SK-N-SH (cell line): ENCODE results near the gene PTCD1. TPM values are rescaled to one million over a fixed set of nuclear protein-coding genes. Genes with fewer than 3 reads are reported as not detected.

Experiments
- CTCF ChIA-PET: fragments of 300-600, 350-600 bp; formaldehyde crosslinking; extraction: SDS; loops from one replicate; lab custom pipeline; 2021; lab: Yijun Ruan, JAX
- POLR2A ChIA-PET: fragments of 350-600 bp; sonication (Branson Sonifier 250); formaldehyde crosslinking; extraction: SDS; loops from one replicate; lab custom pipeline; 2020; ENCODE audit warnings: antibody characterized with exemption, inconsistent platforms; lab: Yijun Ruan, JAX
- DNase-seq: peaks from one replicate; pipeline ENCODE4 v3.0.0; 2012
- H2AFZ ChIP-seq: fragments of 200-600 bp; sonication (generic); 2 replicates; pipeline ENCODE4 v1.8.1; 2016; ENCODE audit warnings: antibody characterized with exemption, mild to moderate bottlenecking, low read depth
- H3F3A ChIP-seq: fragments of 200-600 bp; sonication (generic); replicated peaks from 2 replicates; pipeline ENCODE3; 2016; ENCODE audit warnings: antibody characterized with exemption, mild to moderate bottlenecking; ENCODE audit not compliant: insufficient read depth
- H3K27ac ChIP-seq, 2 experiments: fragments of 200-500 bp in 1 of 2; fragments of 200-600 bp in 1 of 2; sonication (Bioruptor generic) in 1 of 2; sonication (generic), shearing (Covaris generic) in 1 of 2; 2 replicates each; pipeline versions ENCODE4 v1.5.1 to v1.6.1; 2014 to 2016; ENCODE audit warnings: low read depth in 2 of 2, inconsistent platforms in 1 of 2, low read length in 1 of 2, mild to moderate bottlenecking in 1 of 2, mixed read lengths in 1 of 2
- H3K27me3 ChIP-seq: fragments of 200-600 bp; sonication (generic), shearing (Covaris generic); 2 replicates; pipeline ENCODE4 v1.6.1; 2016; ENCODE audit warnings: mixed run types; ENCODE audit not compliant: insufficient read depth
- H3K36me3 ChIP-seq, 2 experiments: fragments of 200-500 bp in 1 of 2; fragments of 200-600 bp in 1 of 2; sonication (Bioruptor generic) in 1 of 2; sonication (generic) in 1 of 2; replicated peaks in 1 of 2; 2 replicates each; pipeline versions ENCODE3 to v1.5.1; 2014 to 2016; ENCODE audit warnings: low read length in 1 of 2, mild to moderate bottlenecking in 1 of 2; ENCODE audit not compliant: insufficient read depth in 2 of 2, control insufficient read depth in 1 of 2
- H3K4me1 ChIP-seq, 2 experiments: fragments of 200-500 bp in 1 of 2; fragments of 200-600 bp in 1 of 2; sonication (Bioruptor generic) in 1 of 2; sonication (generic), shearing (Covaris generic) in 1 of 2; 2 replicates each; pipeline versions ENCODE4 v1.5.1 to v1.6.1; 2014 to 2016; ENCODE audit warnings: low read depth in 1 of 2, low read length in 1 of 2, mixed run types in 1 of 2; ENCODE audit not compliant: insufficient read depth in 2 of 2, control insufficient read depth in 1 of 2
- H3K4me2 ChIP-seq: fragments of 200-600 bp; sonication (generic), shearing (Covaris generic); 2 replicates; pipeline ENCODE4 v1.6.1; 2017; ENCODE audit warnings: mixed run types
- H3K4me3 ChIP-seq, 2 experiments: fragments of 200-500 bp in 1 of 2; fragments of 200-600 bp in 1 of 2; sonication (Bioruptor generic) in 1 of 2; sonication (generic), shearing (Covaris generic) in 1 of 2; 2 replicates each; pipeline versions ENCODE4 v1.5.1 to v1.8.1; 2014 to 2016; ENCODE audit warnings: low read depth in 2 of 2, inconsistent platforms in 1 of 2, low read length in 1 of 2, mild to moderate bottlenecking in 1 of 2, mixed read lengths in 1 of 2, moderate library complexity in 1 of 2
- H3K79me2 ChIP-seq: fragments of 200-600 bp; sonication (generic); 2 replicates; pipeline ENCODE4 v1.8.1; 2017; ENCODE audit warnings: mild to moderate bottlenecking; ENCODE audit not compliant: insufficient read depth
- H3K9ac ChIP-seq: fragments of 200-600 bp; sonication (generic); 2 replicates; pipeline ENCODE4 v1.6.1; 2017; ENCODE audit warnings: mixed run types
- H3K9me2 ChIP-seq: fragments of 200-600 bp; sonication (generic); 2 replicates; pipeline ENCODE4 v1.6.1; 2017; ENCODE audit warnings: mixed run types
- H3K9me3 ChIP-seq: fragments of 200-600 bp; sonication (generic); 2 replicates; pipeline ENCODE4 v1.6.1; 2017; ENCODE audit warnings: mixed run types, mild to moderate bottlenecking, moderate library complexity
- H4K20me1 ChIP-seq: fragments of 200-600 bp; sonication (generic); 2 replicates; pipeline ENCODE4 v1.6.1; 2017; ENCODE audit warnings: mild to moderate bottlenecking, mixed run types; ENCODE audit not compliant: insufficient read depth
- CHD2 ChIP-seq: fragments of 150-350 bp; IDR thresholded peaks from 2 replicates; pipeline ENCODE4 v1.6.1; 2018; ENCODE audit warnings: low read length; ENCODE audit not compliant: partially characterized antibody
- ELF1 ChIP-seq: IDR thresholded peaks from 2 replicates; pipeline ENCODE4 v1.4.0; 2012
- FOSL2 ChIP-seq: IDR thresholded peaks from 2 replicates; pipeline ENCODE4 v1.4.0; 2012; ENCODE audit warnings: low read depth, mild to moderate bottlenecking, moderate library complexity, borderline replicate concordance
- FOXM1 ChIP-seq: IDR thresholded peaks from 2 replicates; pipeline ENCODE4 v1.4.0; 2012; ENCODE audit warnings: low read depth, mild to moderate bottlenecking
- MAX ChIP-seq: IDR thresholded peaks from 2 replicates; pipeline ENCODE4 v1.4.0; 2012; ENCODE audit warnings: low read depth
- MXI1 ChIP-seq: IDR thresholded peaks from 2 replicates; pipeline ENCODE4 v1.6.1; 2012; ENCODE audit warnings: mild to moderate bottlenecking, low read depth, low read length, improper control_type of control experiment
- NFIC ChIP-seq: IDR thresholded peaks from 2 replicates; pipeline ENCODE4 v1.4.0; 2012; ENCODE audit warnings: borderline replicate concordance
- POLR2AphosphoS5 ChIP-seq: IDR thresholded peaks from 2 replicates; pipeline ENCODE4 v1.6.1; 2012; ENCODE audit warnings: low read depth, low read length
- RCOR1 ChIP-seq: fragments of 150-350 bp; IDR thresholded peaks from 2 replicates; pipeline ENCODE4 v1.6.1; 2017; ENCODE audit warnings: antibody characterized with exemption, low read length
- RFX5 ChIP-seq: IDR thresholded peaks from 2 replicates; pipeline ENCODE4 v1.6.1; 2012; ENCODE audit warnings: mild to moderate bottlenecking, improper control_type of control experiment, low read length
- SIN3A ChIP-seq: IDR thresholded peaks from 2 replicates; pipeline ENCODE4 v1.6.1; 2012; ENCODE audit warnings: low read depth, mild to moderate bottlenecking, low read length, moderate library complexity, borderline replicate concordance
- TAF1 ChIP-seq: IDR thresholded peaks from 2 replicates; pipeline ENCODE4 v1.6.1; 2012; ENCODE audit warnings: low read depth, mild to moderate bottlenecking, low read length, moderate library complexity, borderline replicate concordance
- TEAD4 ChIP-seq: IDR thresholded peaks from 2 replicates; pipeline ENCODE4 v1.4.0; 2012; ENCODE audit warnings: mild to moderate bottlenecking, borderline replicate concordance; ENCODE audit not compliant: insufficient read depth
- YY1 ChIP-seq: IDR thresholded peaks from 2 replicates; pipeline ENCODE4 v1.4.0; 2012; ENCODE audit warnings: low read depth, mild to moderate bottlenecking
- WGBS: methylation state at CpG from one replicate; pipeline ENCODE4 v1.1.6; 2017; ENCODE audit warnings: low lambda C conversion rate; 5-methylcytosine and 5-hydroxymethylcytosine counted together
- polyA plus RNA-seq, 3 experiments: library from polyadenylated mRNA; depleted of rRNA; stranded (reverse); fragments of >200 nt; gene quantifications; 2 replicates each; pipeline ENCODE4 v1.2.3, GENCODE V29; 2012
- TF ChIP-seq, protein P1 (sequence below): IDR thresholded peaks from 2 replicates; pipeline ENCODE4 v1.4.0; 2012; ENCODE audit warnings: low read depth, borderline replicate concordance
- TF ChIP-seq, protein P2 (sequence below): IDR thresholded peaks from 2 replicates; pipeline ENCODE4; 2012
- TF ChIP-seq, protein P3 (sequence below): fragments of 200-600 bp; sonication (generic); IDR thresholded peaks from 2 replicates; pipeline ENCODE4 v1.6.1; 2017; ENCODE audit warnings: antibody characterized with exemption, mild to moderate bottlenecking, moderate library complexity

PTCD1 gene
- polyA plus RNA-seq, 1 of the 3 experiments (the other 2 are of a cell fraction), result 8.2 TPM

- TF ChIP-seq POLR2AphosphoS5, result peak; percentile 99
- TF ChIP-seq, protein P1, sequence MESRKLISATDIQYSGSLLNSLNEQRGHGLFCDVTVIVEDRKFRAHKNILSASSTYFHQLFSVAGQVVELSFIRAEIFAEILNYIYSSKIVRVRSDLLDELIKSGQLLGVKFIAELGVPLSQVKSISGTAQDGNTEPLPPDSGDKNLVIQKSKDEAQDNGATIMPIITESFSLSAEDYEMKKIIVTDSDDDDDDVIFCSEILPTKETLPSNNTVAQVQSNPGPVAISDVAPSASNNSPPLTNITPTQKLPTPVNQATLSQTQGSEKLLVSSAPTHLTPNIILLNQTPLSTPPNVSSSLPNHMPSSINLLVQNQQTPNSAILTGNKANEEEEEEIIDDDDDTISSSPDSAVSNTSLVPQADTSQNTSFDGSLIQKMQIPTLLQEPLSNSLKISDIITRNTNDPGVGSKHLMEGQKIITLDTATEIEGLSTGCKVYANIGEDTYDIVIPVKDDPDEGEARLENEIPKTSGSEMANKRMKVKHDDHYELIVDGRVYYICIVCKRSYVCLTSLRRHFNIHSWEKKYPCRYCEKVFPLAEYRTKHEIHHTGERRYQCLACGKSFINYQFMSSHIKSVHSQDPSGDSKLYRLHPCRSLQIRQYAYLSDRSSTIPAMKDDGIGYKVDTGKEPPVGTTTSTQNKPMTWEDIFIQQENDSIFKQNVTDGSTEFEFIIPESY, result 0 out of 2 replicates have a peak, but pooled peaks have one; percentile 12
- peak; percentile 54; the same call in 1 of the 2 replicates for TF ChIP-seq RCOR1
- TF ChIP-seq FOSL2, result peak; percentile 9; the same call in 1 of the 2 replicates
- TF ChIP-seq TEAD4, result no peak
- peak; percentile 73 for TF ChIP-seq YY1
- peak; percentile 78 for TF ChIP-seq ELF1
- TF ChIP-seq FOXM1, result no peak
- TF ChIP-seq, protein P2, sequence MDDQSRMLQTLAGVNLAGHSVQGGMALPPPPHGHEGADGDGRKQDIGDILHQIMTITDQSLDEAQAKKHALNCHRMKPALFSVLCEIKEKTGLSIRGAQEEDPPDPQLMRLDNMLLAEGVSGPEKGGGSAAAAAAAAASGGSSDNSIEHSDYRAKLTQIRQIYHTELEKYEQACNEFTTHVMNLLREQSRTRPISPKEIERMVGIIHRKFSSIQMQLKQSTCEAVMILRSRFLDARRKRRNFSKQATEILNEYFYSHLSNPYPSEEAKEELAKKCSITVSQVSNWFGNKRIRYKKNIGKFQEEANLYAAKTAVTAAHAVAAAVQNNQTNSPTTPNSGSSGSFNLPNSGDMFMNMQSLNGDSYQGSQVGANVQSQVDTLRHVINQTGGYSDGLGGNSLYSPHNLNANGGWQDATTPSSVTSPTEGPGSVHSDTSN, result no peak
- no peak for TF ChIP-seq CHD2
These were observed 30.0 kb downstream of the PTCD1 start, which contains the start of the genes BUD31 and PDAP1 (continued) for GRCh38 chr7:99408379-99409191.

- Histone ChIP-seq H3K9me2 (no peaks in the 10 kb centered on the region), H3K27me3 (no peaks in the 10 kb centered on the region), H3K4me2 (peak overlapping the region; percentile 91)
- 0 out of 2 replicates have a peak, but pooled peaks have one; percentile 9 for TF ChIP-seq RFX5
- peak; percentile 96 for TF ChIP-seq MXI1
- peak; percentile 43; the same call in 1 of the 2 replicates for TF ChIP-seq NFIC
- peak; percentile 89 for TF ChIP-seq MAX
- TF ChIP-seq, protein P3, sequence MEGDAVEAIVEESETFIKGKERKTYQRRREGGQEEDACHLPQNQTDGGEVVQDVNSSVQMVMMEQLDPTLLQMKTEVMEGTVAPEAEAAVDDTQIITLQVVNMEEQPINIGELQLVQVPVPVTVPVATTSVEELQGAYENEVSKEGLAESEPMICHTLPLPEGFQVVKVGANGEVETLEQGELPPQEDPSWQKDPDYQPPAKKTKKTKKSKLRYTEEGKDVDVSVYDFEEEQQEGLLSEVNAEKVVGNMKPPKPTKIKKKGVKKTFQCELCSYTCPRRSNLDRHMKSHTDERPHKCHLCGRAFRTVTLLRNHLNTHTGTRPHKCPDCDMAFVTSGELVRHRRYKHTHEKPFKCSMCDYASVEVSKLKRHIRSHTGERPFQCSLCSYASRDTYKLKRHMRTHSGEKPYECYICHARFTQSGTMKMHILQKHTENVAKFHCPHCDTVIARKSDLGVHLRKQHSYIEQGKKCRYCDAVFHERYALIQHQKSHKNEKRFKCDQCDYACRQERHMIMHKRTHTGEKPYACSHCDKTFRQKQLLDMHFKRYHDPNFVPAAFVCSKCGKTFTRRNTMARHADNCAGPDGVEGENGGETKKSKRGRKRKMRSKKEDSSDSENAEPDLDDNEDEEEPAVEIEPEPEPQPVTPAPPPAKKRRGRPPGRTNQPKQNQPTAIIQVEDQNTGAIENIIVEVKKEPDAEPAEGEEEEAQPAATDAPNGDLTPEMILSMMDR, result no peak
- TF ChIP-seq, protein P1, result 0 out of 2 replicates have a peak, but pooled peaks have one; percentile 8
- TF ChIP-seq TAF1, result 0 out of 2 replicates have a peak, but pooled peaks have one; percentile 43
- no peak for TF ChIP-seq RCOR1
- peak; percentile 50; the same call in 1 of the 2 replicates for TF ChIP-seq SIN3A
- peak; percentile 50; the same call in 1 of the 2 replicates for TF ChIP-seq FOSL2
- TF ChIP-seq, all 33 proteins: peak for 8
- Histone ChIP-seq H4K20me1 (peaks cover 58% of the 10 kb centered on the region), H2AFZ (no peak overlapping the region), H3K4me1 (peaks cover 15 to 28% of the 10 kb centered on the region in 2 experiments), H3K4me3 (peak overlapping the region; percentile 85 to 97), H3K79me2 (peaks cover 100% of the 10 kb centered on the region), H3F3A (peaks cover 12% of the 10 kb centered on the region), H3K9me3 (no peaks in the 10 kb centered on the region), H3K27ac (peak overlapping the region; percentile 98 to 99), H3K9ac (peak overlapping the region; percentile 96), H3K36me3 (peaks cover 43 to 49% of the 10 kb centered on the region in 2 experiments)
- POLR2A ChIA-PET, result interaction anchor here (0.6 to 5.2 kb wide), 15 partner anchors 11 to 1020 kb away, joined by 3 to 102 read pairs (median 4); partner anchors contain the start of genes AP4M1, CPSF4, FAM200A and PTCD1
- 0% methylated on average over 14 of the region's 28 CpGs for WGBS
- CTCF ChIA-PET, result interaction anchor here (0.7 to 3.5 kb wide), 8 partner anchors 8 to 66 kb away, joined by 3 to 16 read pairs (median 4); no protein-coding TSS in a partner anchor
- peak; percentile 66 for DNase-seq
These were observed 30.7 kb downstream of the PTCD1 start for GRCh38 chr7:99407872-99408378.
